Stimulated activated CD8-positive, alpha-beta memory T cell treated with anti-CD3 and anti-CD28 coated beads, Interleukin-7, amount 100 ng/mL, for 24 hours (primary cell): ENCODE results near the gene ACTR1B.
"Not testable (repeated sequence)": the region's sequence is repeated elsewhere in the genome, so short reads cannot be mapped to it uniquely, and the experiment has no call there.

Experiments
- DNase-seq: peaks from one replicate; pipeline ENCODE4 v3.0.0-alpha.2; 2020; ENCODE audit warnings: low read depth

Gene ACTR1B

DNA sequence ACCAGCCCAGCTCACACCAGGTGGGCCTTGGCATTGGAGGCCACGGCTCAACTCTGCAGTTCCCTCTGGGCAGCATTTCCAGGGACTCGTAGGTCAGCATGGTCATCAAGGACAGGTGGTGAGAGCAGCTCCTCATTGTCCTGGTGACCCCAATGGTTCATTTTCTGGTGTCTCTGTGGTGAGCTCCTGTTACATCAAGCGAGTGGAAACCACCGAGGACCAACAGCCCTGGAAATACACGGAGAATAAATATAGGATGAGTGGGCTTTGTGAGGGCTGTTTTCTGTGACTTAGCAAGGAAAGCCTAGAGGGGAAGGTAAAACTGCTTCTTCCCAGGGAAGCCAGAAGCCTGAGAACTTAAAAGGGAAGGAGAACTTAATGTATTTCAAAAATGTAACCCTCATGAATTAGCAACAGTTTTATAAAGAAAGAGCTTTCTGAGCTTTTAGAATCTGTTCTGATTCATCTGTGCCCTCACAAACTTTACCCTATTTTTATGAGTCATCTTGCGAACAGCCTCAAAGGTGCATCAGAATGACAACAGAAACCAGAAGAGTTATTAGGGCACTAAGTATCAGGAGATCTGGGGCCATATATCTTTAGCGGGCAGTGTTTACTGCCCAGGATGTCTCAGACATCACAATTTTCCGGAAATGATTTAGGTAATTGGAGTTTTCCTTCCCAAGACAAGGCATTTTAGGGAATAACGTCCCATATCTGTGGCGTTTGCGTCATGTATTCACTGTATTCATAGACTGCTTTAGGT is 24.4 kb upstream of the ACTR1B start:
- no peak for DNase-seq

DNA sequence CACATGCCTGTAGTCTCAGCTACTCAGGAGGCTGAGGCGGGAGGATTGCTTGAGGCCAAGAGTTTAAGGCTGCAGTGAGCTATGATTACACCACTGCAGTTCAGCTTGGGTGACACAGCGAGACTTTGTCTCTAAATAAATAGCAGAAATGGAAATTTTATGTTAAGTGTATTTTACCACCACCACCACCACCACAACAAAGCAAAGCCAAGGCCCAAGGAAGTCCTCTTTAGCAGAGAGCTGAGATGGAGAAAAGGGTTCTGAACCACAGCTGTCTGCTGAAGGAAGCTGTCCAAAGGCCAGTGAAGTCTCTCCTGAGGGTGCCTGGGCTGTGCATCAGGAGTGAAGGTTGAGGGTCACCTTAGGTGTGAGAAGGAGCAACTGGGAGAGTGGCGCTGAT is 23.4 kb upstream of the ACTR1B start:
- DNase-seq: not testable (repeated sequence)

DNA sequence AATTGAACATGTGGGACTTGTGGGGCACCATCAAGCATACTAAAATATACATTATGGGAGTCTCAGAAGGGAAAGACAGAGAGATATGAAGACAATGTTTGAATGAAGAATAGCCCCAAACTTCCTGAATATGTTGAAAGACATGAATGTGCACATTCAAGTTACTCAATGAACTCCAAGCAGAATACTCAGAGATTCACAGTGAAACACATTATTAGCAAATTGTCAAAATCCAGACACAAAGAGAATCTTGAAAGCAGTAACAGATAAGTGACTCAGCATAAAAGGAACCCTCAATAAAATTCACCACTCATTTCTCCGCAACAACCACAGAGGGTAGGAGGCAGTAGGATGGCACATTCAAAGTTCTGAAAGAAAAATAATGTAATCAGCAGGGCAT is 14.5 kb upstream of the ACTR1B start:
- DNase-seq: no peak

DNA sequence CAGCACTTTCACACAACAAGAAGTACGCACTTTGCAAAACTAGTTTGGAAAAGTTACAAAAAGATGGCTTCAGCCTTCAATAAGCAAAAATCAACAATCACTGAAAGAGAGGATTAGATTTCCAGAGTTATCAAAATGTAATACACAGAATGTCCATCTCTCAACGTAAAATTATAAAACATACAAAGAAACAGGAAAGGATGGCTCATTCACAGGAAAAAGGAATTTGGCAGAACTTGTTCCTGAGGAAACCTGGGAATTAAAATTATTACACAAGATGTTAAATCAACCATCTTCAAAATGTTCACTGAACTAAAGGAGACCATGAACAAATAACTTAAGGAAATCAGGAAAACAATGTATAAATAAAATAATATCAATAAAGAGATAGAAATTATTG is 13.6 kb upstream of the ACTR1B start:
- no peak for DNase-seq

DNA sequence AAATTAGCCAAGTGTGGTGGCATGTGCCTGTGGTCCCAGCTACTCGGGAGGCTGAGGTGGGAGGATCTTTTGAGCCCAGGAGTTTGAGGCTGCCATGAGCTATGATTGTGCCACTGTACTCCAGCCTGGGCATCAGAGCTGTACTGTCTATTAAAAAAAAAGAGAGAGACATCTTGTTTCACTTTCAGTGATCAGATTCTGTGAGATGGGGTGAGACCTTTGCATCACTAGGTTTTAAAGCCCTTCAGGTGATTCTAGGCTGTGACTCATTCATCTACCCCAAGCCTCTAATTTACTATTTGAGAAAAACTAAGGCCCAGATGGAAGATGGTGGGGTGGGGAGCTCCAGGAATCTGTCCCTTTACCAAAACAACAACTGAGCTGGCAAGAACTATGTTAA is 12.8 kb upstream of the ACTR1B start:
- no peak for DNase-seq

DNA sequence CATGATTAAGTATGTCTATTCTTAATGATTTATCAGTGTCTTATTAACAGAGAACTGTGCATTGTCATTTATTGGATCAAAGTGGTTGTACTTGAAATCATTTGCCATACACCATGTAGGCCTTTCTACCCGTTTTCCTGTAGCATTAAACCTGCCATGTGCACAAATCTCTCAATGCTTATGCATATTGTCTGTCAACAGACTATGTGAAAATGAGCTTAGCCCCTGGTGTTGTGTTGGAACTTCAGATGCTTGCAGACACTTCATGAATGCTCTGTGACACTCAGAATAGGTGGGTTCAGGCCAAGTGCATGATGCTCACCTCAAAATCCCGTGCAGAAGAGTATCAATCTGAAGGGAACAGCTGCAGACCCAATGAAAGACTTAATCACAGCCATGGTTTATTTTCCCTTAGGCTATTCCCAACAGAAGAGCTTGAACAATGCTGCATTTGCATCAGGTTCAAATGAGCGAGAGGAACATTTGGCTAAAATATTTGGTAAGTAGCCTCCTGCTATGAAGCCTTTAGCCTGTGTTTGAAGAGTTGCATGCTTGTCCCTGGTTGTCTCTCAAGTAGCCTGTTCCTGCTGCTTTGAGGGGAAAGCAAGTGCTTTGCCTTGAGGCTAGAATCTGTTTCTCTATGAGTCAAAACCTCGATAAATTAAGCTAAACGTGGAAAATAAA is 11.7 kb upstream of the ACTR1B start:
- no peak for DNase-seq

DNA sequence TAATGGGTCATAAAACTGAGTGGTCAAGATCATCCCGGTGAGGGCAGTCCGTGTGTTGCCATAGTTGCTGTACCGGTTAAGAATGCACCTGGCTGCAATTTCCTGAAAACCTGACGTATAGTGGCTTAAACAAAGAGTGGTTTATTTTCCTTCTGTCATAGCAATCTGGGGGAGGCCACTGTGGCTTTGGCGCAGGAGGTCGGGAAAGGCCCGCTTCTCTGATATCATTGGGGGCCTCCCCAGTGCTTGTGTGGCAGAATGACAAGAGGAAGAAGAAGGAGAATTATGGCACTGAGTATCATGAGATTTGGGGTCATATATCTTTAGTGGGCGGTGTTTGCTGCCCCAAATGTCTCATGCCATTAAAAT is 10.1 kb upstream of the ACTR1B start:
- DNase-seq: no peak

DNA sequence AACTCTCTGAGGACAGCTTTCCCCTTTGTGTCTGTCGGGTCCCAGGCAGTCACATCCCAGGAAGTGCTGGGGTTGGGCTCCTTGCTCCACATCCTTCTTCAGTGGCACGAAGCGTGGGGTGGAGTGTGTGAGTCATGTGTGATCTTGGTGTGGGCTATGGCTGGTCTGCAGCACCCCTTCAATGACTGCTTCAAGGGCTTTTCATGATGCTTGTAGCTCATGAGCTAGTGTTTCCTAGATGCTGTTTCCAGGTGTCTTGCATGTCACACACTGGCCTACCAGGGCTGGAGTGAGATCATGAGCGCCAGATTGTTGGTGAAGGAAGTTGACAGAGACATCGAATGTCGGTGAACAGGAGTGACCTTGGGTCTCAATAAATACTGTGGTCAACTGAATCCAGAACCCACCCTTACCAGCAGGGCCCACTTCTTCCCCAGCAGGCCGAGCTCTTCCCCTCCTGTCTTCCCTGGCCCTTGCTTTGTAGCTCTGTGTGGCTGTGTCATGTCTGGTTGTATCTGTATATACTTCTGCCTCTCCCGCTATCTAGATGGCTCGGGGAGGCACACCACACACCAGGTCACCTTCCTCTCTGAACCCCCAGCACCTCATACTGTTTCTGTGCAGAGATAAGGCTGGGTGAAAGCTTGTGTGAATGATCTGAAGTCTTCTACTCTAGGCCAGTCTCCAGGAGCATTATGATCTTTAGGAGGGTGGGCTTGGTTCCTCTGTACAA is 9.5 kb upstream of the ACTR1B start:
- DNase-seq: no peak

DNA sequence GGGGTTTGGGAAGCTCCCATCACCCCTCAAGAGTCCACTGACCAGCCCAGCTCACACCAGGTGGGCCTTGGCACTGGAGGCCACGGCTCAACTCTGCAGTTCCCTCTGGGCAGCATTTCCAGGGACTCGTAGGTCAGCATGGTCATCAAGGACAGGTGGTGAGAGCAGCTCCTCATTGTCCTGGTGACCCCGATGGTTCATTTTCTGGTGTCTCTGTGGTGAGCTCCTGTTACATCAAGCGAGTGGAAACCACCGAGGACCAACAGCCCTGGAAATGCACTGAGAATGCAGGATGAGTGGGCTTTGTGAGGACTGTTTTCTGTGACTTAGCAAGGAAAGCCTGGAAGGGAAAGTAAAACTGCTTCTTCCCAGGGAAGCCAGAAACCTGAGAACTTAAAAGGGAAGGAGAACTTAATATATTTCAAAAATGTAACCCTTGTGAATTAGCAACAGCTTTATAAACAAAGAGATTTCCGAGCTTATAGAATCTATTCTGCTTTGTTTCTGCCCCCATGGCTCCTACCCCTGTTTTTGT is 8.8 kb upstream of the ACTR1B start:
- not testable (repeated sequence) for DNase-seq

DNA sequence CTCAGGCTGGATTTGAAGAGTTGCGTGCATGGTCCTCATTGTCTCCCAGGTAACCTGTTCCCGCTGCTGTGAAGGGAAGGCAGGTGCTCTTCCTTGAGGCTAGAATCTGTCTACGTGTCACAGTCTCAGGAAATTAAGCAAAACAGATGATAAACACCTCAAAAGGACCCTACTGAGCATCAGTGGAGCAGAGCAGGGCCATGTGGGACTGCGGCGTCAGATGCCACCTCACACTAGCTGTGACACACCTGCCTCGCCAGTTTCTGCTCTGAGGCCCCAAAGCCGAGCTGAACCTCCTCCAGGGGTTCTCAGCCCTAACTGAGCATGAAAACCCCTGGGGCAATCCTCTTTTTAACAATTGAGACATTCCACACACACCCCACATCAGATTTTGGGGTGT is 7.7 kb upstream of the ACTR1B start:
- no peak for DNase-seq

DNA sequence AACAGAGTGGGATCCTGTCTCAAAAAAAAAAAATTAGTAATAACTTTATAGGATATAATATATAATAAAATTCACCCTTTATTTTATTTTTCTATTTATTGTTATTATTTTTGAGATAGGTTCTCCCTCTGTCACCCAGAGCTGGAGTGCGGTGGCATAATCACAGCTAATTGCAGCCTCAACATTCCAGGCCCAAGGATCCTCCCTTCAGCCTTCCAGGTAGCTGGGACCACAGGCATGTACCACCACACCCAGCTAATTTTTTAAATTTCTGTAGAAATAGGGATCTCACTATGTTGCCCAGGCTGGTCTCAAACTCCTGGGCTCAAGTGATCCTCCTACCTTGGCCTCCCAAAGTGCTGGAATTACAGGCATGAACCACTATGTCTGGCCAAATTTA is 6.6 kb upstream of the ACTR1B start:
- DNase-seq: no peak

DNA sequence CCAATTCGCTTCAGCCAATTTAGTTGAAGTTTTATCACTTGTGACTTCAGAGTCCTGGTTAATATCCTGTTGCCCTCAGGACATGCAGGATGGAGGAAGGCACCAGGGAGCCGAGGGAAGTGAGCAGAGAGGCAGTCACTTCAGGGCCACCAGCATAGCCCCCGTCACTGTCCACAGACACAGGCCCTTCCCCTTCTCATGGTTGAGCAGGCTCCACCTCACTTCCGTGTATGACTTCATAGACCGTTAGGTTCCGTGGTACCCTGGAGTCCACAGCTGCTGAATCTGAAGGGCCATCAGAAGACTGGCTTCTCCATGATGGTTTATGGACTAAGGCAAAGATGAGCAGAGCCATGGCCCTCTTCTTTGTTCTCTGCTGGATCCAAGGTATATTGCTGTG is 5.6 kb upstream of the ACTR1B start, which contains the start of gene C2orf92:
Gene C2orf92, plus strand, starts transcription at position 266 of the 400 bp plus-strand sequence. Its CDS starts 76 bp downstream, at position 342.
- DNase-seq: no peak

DNA sequence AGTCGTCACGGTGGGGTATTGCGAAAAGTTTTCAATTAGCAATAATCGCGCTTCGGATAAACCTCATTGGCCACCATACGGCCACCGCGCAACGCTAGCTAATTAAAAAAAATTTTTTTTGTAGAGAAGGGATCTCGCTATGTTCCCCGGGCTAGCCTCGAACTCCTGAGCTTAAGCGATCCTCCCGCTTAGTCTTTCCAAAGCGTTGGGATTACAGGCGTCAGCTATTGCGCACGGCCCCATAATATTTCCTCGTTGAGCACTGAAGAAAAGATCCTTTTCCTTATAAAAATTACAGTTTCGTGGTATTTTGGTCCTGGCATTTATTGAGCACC is 759 bp upstream of the ACTR1B start:
- DNase-seq: no peak

DNA sequence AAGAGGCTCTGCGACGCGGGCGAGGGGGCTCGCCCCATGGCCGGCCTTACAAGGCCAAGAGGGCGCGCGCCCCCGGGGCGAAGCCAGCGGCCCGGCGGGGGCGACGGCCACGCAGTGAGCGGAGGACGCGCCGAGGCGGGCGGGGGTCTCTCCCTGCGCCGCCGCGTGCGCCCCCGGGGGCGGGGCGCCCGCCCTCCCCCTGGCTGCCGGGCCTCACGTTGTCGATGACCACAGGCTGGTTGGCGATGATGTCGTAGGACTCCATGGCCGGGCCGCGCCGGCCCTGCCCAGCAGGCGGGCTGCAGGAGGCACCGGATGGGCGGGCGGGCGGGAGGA is 250 bp downstream of the ACTR1B start:
- DNase-seq: no peak

DNA sequence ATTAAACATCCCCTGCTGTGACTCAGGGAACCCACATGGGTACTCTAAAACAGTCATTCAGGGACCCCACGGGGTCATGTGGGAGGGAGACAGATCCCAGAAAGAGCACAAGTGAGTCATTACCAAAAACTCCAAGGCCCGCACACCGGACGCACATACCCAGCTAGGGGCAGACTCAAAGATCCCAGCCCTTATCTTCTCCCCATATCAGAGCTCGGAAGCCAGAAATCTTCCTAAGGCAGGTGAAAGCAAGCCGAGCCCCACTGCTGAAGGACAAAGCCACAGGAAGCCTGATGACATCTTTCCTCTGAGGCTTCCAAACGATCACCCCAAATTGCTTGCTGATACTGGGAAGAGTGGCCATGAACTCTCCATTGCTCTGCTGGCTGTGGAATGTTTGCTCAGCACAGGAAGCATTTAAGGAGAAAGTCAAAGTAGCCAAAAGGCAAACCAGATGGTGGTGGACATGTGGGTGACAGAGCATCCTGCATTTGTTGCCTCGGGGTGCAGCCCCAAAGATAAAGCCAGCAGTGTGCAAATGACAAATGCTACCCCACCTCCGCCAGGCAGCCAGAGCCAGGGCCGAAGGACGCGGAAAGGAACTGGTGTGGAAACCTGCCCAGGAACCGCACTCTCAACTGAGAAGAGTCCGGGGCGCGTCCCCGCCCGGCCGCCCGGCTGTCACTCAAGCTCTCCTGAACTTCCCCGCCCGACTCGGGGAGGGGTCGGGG is 784 bp downstream of the ACTR1B start:
- DNase-seq: no peak

DNA sequence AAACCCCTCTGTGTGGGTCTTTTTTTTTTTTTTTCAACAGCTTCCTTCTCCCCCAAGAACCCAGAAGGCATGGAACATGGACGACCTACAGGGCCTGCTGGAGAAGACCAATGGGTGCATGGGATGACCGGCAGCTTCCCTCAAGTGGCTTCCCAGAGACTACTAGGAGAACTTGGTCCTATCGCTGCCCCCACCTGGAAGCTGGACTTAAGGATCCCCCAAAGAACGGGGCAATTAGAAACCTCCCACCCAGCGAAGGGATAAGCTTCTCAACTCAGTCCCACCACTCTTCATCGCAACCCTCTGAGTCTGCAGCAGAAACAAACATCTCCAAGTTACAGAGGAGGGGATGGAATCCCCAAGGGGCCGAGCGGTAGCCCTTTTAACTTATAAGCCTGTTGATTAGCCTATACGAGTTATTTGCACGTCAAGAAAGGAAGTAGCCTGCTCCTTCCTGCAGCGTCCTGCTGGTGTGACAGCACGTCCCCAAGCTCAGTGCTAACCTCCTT is 1.4 kb downstream of the ACTR1B start:
- no peak for DNase-seq

DNA sequence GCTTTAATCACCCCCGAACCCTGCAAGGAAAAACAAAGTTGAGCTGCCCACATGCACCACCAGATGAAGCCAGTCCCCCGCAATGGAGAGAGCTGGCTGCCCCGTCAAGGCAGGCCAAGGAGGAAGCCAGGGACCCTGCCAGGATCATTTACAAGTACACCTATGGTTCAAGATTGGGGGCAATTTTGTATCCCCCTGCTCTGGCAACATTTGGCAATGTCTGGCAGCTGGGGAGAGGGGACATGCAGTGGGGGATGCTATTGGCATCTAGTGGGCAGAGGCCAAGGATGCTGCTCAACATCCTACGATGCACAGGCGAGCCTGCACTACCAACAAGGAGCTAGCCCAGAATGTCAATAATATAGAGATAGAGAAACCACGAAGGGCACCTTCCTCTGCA is 1.9 kb downstream of the ACTR1B start:
- no peak for DNase-seq

DNA sequence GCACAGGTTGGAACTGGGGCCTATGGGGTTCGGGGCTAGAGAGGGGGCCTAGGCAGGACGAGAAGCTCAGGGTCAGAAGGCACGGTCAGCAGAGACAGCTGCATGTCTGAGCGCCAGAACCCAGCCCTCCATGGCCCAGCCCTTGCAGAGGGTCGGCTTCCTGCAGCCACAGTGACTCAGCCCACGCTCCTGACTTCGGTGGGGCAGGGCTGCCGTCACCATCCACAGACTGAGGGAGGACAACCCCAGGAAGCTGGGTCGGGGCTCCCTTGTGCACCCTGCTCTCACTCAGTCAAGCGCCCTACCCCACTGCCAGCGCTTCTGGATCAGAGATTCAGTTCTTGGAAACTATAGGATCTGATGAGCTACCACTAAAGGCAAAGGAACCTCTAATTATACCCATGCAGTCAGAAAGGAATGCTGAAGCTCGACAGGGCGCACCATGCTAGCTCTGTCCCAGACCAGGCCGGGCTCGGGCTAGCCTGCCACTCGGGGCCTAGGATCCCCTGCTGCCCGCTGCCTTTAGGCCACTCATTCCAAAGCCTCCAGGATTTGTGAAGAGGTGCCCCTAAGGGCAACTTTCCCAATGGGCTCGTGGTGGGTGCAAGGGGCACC is 3.0 kb downstream of the ACTR1B start:
- DNase-seq: no peak

DNA sequence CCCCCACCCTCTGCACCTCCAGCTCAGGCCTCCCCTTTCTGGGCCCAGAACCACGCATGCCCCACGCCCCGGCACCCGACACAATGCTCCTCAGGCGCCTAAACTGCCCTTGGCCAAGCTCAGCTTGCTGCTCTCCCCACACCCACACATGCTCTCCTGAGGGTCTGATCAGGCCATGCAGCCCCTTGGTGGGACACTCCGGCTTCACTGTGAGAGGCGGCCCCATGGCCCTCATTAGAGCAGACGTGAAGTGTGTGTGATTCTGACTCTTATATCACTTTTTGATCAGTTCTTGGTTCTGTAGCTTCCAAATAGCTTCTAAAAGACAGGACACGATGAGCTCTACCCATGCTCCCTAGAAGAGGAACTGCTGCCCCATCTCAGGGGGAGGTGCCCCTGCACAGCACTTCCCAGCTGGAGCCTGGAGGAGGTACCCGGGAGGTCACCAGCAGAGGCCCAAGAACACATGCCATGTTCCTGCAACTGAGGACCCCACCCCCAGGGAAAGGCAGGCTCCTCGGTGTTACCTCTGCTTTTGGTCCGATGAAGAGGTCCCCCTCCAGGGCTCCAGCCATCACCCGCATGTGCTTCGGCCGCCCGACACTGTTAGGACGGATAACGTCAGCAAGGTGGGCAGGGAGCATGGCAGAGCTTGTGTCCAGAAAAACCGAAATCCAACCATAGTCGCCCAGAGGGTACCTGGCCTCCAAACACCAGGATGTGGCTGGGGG is 3.6 kb downstream of the ACTR1B start:
- DNase-seq: no peak

DNA sequence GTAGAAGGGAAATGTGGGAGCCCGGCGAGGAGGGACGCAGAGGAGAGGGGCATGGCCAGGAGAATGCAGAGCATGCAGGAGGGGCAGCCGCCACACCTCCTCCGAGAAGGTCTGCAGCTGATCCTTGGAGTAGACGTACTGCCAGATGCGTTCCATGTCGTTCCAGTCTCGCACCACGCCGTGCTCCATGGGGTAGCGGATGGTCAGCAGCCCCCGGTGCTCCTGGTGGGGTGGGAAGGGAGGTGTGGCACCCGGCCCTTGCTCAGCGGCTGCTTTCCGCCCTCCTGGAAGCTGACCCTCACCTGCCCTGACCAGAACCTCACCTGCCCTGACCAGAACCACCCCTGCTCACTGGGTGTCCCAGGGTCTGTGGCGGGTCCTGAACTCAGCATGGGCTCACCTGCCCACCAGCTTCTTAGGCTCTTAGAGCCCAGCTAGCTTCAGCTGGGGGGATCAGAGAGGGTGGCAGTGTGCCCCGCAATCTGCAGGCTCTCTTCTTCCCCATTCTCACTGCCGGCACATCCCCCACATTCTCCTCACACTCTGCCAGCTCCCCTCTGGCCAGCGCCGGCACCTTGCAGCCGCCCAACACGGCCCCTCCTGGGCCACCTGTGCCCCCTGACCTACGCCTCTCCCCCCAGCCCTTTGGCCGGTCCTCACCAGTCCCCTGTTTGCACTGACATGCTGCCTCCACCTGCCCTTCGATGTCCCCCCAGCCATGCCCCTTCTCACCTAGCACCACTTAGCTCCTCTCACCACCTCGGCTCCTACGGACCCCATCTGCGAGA is 4.4 kb downstream of the ACTR1B start:
- DNase-seq: no peak
